Fibroblast of lung (primary cell): ENCODE results near the gene NKD1.

ENCODE experiments used
- EZH2 ChIP-seq: IDR thresholded peaks from 2 replicates; pipeline ENCODE4 v1.5.1; 2012; ENCODE audit warnings: low read length, control low read depth, mild to moderate bottlenecking; ENCODE audit errors: missing control alignments
- TF ChIP-seq, protein P1 (sequence below), 2 donors: IDR thresholded peaks in 1 of 2; conservative IDR thresholded peaks in 1 of 2; 1 replicate in 1 of 2; 2 replicates in 1 of 2; pipeline ENCODE4 v1.5.1; 2011 to 2012; ENCODE audit warnings: low read length in 2 of 2, control low read depth in 1 of 2, inconsistent platforms in 1 of 2, low read depth in 1 of 2, mild to moderate bottlenecking in 1 of 2

DNA sequence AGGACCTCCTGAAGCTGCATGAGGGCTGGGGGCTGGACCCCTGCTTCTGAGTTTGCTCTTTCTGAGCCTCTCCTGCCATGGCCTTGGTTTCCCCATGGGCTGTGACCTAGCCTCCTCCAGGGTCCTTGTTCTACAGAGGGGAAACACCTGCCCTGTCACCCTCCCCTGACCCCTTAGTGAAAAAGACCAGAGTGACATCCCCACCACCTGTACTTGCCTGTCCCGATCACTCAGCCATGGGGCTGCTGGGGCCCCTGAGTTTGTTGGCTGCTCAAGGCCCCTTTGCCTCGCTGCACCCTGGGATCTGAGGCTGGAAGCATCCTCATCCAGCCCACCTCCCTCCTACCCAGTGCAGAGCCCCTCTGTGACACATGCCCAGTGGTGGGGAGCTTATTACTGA lies 146.0 kb downstream of the NKD1 start:
- TF ChIP-seq EZH2, result no peak
- TF ChIP-seq, protein P1, sequence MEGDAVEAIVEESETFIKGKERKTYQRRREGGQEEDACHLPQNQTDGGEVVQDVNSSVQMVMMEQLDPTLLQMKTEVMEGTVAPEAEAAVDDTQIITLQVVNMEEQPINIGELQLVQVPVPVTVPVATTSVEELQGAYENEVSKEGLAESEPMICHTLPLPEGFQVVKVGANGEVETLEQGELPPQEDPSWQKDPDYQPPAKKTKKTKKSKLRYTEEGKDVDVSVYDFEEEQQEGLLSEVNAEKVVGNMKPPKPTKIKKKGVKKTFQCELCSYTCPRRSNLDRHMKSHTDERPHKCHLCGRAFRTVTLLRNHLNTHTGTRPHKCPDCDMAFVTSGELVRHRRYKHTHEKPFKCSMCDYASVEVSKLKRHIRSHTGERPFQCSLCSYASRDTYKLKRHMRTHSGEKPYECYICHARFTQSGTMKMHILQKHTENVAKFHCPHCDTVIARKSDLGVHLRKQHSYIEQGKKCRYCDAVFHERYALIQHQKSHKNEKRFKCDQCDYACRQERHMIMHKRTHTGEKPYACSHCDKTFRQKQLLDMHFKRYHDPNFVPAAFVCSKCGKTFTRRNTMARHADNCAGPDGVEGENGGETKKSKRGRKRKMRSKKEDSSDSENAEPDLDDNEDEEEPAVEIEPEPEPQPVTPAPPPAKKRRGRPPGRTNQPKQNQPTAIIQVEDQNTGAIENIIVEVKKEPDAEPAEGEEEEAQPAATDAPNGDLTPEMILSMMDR (conservative IDR thresholded peaks at IDR 0.05 in 1 of 2, IDR thresholded peaks at IDR 0.05 in 1 of 2; ENCODE audit: low read depth in 1 of 2, low read length in 2 of 2), result no peak
